Endothelial cell of hepatic sinusoid (primary cell): ENCODE results near the gene ZFPM1.

ENCODE experiments used
- in situ Hi-C: cut with HindIII; loops from 2 replicates; pipeline ENCODE4 v1.10.0; 2017; ENCODE audit warnings: low sequenced_read_pairs

Gene ZFPM1

GRCh38 chr16:88549671-88550245 lies 96.7 kb downstream of the ZFPM1 start:
- in situ Hi-C loops: loop anchor here (25.0 kb wide), 1 partner anchor 112 kb away; no protein-coding TSS in a partner anchor

DNA sequence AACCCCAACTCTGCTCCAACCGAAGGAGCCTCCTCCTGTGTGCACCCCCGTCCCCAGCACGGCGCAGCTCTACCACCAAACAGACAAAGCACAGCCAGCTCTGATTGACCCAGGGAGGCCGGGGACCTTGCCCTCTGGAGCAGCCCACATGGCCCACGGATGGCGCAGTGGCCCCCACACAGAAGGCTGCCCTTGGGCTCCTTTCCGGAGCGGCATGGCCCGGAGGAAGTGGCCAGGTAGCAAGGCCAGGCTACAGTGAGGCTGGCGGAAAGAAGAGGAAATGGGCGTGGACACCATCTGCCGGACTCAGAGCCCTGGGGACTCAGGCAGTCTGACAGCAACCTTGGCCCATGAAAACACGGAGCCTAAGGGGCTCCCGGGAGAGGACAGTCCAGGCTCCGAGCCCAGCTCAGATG lies 97.2 kb downstream of the ZFPM1 start:
- in situ Hi-C loops: no loop called here

DNA sequence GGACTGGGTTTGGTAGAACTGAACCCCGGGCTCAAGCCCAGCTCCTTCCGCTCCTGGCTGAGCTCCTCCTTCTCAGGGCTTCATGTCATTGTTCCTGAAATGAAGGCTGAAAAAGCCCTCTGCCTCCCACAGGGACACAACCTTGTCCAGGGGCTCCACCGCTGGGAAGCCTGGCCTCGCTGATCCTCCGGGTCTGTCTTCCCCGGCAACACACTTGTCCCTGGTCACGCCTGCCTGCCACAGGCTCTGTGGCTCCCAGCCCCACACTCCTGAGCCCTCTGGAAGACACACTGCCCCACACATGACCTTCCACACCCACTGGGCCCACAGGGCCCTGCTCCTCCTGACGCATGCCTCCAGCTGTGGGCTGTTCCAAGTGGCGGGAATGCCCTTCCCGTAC lies 99.1 kb downstream of the ZFPM1 start:
- in situ Hi-C loops: no loop called here

DNA sequence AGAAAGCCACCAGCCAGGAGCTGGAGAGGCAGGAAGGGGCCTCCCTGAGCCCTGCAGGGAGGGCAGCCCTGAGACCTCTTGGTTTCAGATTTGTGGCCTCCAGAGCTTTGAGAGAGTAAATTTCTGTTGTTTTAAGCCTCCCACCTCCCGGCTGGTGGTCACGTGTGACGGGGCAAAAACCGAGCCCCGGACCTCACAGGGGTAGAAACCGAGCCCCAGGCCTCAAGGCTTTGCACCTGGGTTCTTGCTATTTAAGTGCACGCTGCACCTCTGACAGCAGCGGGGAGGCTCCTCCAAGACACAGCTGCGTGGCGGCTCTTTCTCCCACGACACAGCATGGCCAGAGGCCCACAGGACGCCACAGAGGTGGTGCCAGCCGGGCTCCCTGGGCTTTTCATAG lies 99.7 kb downstream of the ZFPM1 start:
- in situ Hi-C loops: no loop called here

- in situ Hi-C loops: no loop called here
Observed at GRCh38 chr16:88553739-88554138, 100.7 kb downstream of the ZFPM1 start.

GRCh38 chr16:88554711-88555264 lies 101.7 kb downstream of the ZFPM1 start:
- in situ Hi-C loops: no loop called here

- in situ Hi-C loops: no loop called here
Observed at GRCh38 chr16:88556294-88556988, 103.4 kb downstream of the ZFPM1 start.

GRCh38 chr16:88558457-88559442 lies 105.7 kb downstream of the ZFPM1 start:
- in situ Hi-C loops: no loop called here

DNA sequence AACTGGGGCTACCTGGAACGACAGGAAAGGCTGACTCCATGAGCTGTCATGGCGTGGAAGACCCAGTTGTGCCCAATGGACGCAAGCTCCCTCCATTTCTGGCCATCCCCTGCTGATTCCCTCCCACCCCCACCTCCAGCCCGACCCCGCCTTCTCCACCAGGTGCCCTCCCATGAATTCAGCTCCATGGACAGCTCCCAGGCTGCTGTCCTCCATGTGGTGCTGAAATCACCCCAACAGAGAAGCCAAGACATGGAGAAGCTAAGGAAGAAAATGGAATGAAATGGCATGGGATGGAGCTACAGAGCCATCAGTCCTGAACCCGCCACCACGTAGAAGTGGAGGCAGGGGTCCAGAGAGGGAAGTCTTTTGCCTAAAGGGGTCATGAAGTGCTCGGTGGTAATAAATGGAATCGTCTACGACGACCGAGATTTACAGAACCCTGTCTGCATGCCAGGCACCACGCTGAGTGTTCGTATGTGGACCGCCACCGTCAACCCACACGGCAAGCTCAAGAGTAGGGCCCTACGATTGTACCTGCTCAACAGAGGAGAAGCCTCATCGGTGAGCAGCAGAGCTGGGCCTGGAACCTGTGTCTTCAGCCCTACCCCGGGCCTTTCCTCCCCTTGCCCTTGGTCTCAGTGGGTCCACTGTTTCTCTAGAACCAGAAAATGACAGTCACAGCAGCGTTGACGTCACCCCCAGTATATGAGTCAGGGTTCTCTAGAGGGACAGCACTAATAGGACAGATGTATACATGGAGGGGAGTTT lies 107.8 kb downstream of the ZFPM1 start:
- in situ Hi-C loops: no loop called here

- in situ Hi-C loops: no loop called here
Observed at GRCh38 chr16:88561485-88562359, 108.6 kb downstream of the ZFPM1 start.

- in situ Hi-C loops: no loop called here
Observed at GRCh38 chr16:88566158-88566557, 113.1 kb downstream of the ZFPM1 start.

DNA sequence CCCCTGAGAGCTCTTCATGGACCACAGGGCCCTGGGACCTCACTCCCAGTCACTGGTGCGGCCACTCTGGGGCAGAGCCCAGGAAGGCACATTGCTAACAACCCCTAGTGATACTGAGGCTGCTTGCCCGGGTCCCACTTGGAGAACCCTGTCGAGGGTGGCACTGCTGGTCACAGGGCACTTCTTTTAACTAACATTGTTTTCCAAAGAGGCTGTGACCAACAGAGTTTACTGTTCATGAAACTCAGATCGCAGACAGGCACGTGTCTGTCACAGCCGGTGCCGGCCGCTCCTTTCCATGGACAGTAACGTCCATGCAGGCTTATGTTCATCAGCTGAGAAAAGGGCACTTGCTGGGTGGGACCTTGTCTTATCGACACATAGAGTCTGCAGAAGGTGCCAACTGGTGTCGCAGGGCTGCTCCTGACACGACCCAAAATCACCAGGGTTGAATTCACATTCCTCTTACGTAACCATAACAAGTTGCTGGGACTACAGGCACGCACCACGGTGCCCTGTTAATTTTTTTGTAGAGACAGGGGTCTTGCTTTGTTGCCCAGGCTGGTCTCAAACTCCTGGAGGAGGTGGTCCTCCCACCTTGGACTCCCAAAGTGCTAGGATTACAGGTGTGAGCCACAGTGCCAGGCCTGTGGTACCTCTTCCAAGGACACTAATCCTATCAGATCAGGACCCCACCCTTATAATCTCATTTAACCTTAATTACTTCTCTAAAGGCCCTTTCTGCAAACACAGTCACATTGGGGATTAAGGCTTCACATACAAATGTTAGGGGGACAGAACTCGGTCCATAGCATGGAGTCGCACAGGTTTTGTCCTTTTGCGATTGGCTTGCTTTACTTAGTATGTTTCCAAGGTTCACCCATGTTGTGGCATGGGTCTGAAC lies 115.9 kb downstream of the ZFPM1 start:
- in situ Hi-C loops: no loop called here

GRCh38 chr16:88569614-88569984 lies 116.5 kb downstream of the ZFPM1 start:
- in situ Hi-C loops: no loop called here

GRCh38 chr16:88569985-88570690 lies 117.1 kb downstream of the ZFPM1 start, which contains the start of gene ZC3H18:
ZC3H18 (plus strand) TSS chr16:88570403; CDS start chr16:88577124, 6,721 bp downstream.
- in situ Hi-C loops: no loop called here

DNA sequence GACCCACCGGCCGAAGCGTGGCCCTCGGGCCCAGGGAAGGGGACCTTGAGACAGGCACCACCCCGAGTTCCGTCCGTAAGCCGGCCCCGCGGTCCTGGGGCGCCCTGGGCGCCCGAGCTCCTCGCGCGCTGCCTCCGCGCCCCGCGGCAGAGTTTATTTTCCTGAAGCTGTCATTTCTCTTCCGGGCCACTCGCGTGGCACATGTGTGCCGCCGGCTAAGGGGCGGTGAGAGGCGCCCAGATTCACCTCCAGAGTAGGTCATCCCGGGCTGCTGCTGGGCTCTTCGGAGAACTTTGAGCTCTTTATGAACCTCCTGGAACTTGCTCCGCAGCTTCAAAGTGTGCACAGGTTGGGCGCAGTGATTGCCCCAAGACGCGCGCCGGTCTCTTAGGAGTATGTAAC lies 117.6 kb downstream of the ZFPM1 start:
- in situ Hi-C loops: no loop called here

GRCh38 chr16:88575251-88575650 lies 122.2 kb downstream of the ZFPM1 start:
- in situ Hi-C loops: no loop called here

DNA sequence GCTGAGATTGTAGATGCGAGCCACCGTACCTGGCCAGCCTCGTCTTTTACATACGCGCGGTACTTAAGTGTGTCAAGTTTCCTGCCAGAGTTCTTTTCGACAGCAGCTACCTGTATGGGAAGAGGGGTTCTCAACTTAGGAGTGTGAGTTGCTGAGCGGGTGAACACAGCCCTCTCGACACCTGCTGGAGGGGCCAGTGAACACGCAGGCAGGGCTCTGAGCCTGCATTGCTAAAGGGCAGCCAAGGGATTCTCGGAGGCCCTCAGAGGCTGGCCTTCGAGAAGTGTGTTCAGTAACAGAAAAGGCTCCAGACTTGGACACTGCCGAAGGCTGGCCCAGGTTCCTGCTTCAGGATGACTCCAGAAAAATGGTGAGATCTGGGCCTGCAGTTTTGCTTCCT lies 123.2 kb downstream of the ZFPM1 start:
- in situ Hi-C loops: no loop called here

GRCh38 chr16:88577166-88577565 lies 124.1 kb downstream of the ZFPM1 start:
- in situ Hi-C loops: no loop called here
